Skeletal muscle tissue (tissue), 4 donors: Measurements from ENCODE around the gene DKKL1. TPM values are rescaled to one million over a fixed set of nuclear protein-coding genes. Genes with fewer than 3 reads are reported as not detected.
"Not testable (repeated sequence)": the region's sequence is repeated elsewhere in the genome, so short reads cannot be mapped to it uniquely, and the experiment has no call there.

Experiments
- H3K27ac ChIP-seq: one replicate; pipeline ENCODE4 v1.7.0; 2013; ENCODE audit warnings: mild to moderate bottlenecking, low read depth, low read length, inconsistent platforms
- H3K27me3 ChIP-seq, 3 donors: one replicate each; pipeline ENCODE4 v1.7.0; 2013; ENCODE audit warnings: low read length in 3 of 3; ENCODE audit not compliant: control insufficient read depth in 3 of 3, insufficient read depth in 3 of 3
- H3K36me3 ChIP-seq, 3 donors: one replicate each; pipeline ENCODE4 v1.7.0; 2013; ENCODE audit warnings: low read length in 3 of 3; ENCODE audit not compliant: control insufficient read depth in 3 of 3, insufficient read depth in 3 of 3
- H3K4me1 ChIP-seq, 3 donors: one replicate each; pipeline ENCODE4 v1.7.0; 2013; ENCODE audit warnings: low read length in 3 of 3, mild to moderate bottlenecking in 3 of 3; ENCODE audit not compliant: control insufficient read depth in 3 of 3, insufficient read depth in 3 of 3
- H3K4me3 ChIP-seq, 3 donors: one replicate each; pipeline ENCODE4 v1.7.0; 2013; ENCODE audit warnings: low read length in 3 of 3
- H3K9ac ChIP-seq, 3 donors: one replicate each; pipeline ENCODE4 v1.7.0; 2013; ENCODE audit warnings: low read length in 3 of 3, mild to moderate bottlenecking in 3 of 3, moderate library complexity in 2 of 3, low read depth in 1 of 3
- H3K9me3 ChIP-seq, 3 donors: one replicate each; pipeline ENCODE4 v1.7.0; 2013; ENCODE audit warnings: low read length in 3 of 3; ENCODE audit not compliant: control insufficient read depth in 3 of 3
- total RNA-seq: library from RNA; depleted of rRNA; stranded (reverse); fragments of >200 nt; gene quantifications from one replicate; pipeline ENCODE4 v1.2.3, GENCODE V29; 2014
- donor health status: Osteomylitis.

The DKKL1 gene
- total RNA-seq, 1 donor from 2014 or later: 0.52 TPM

DNA sequence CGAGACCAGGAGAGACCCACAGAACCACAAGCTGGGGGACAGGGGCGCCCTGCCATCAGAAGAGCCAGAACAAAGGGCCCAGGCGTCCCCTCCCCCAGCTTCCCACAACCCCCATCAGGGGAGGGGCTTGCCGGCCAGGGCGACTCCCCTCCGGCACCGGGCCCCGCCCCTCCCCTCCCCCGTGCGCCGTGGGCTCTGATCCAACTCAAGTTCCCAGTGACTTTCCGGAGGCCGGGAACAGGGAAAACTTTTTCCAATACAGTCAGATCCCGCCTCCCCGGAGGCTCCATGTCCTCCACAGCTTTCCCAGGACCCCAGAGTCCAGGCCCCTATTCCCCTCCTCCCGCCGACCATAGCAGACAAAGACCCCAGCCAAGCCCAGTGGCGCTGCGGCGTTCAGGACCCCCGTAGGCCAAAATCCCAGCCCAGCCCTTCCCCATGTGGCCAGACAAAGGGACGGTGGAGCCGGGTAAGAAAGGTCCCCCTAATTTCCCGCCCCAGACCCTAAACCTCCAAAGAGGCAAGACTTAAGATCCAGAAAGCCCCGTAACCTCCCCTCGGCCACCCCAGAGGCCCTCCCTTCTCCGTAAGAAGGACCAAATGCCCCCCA, 2.1 kb upstream of the DKKL1 start:
- peak overlapping the region; percentile 78 to 87 (median 84) for H3K9ac ChIP-seq
- peaks cover 3 to 8% (median 7%) of the 10 kb centered on the region in 3 donors for H3K36me3 ChIP-seq
- no peaks in the 10 kb centered on the region for H3K9me3 ChIP-seq
- peaks cover 12 to 18% (median 17%) of the 10 kb centered on the region in 3 donors for H3K4me1 ChIP-seq
- H3K27ac ChIP-seq: peak overlapping the region; percentile 91
- H3K4me3 ChIP-seq: peak overlapping the region; percentile 67 to 78 (median 78)
- H3K27me3 ChIP-seq: peaks cover 0 to 35% (median 18%) of the 10 kb centered on the region in 3 donors

DNA sequence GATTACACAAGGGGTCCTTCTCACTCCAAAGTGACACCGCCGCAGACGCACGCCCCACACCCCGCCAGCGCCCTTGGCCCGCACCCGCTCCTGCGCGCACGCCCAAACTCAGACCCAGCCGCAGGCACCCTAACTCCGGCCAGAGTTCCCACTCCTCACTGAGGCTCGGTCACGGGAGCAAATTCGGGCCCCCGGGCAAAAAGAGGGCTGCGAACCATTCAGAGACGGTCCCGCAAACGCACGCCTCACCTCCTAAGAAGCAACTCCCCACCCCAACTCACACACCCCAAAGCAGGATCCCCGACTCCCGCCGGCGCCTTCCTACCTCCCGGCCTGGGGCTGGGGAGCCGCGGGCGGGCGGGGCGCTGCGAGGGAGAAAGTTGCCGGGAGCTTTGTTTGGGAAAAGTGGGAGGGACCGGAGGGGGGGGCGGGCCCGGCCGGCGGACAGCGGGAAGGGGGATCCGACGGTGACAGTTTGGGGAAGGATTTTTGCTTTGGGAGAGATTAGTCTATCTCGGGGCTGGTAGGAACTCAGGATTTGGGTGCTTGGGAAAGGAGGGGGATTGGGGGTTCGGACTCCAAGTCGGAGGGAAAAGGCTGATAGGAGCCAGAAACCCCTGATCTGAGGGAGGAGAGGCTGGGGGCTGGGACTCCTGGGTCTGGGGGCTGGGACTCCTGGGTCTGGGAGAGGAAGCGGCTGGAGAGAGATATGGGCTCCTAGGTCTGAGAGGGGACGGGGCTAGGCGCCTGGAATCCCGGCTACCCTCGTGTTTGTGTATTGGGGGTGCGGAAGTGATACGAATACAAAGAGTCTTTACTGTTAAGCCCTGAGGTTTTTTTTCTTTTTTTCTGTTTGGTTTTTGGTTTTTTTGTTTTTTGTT, 1.4 kb upstream of the DKKL1 start, which contains the start of gene TEAD2:
TEAD2 (minus strand) TSS at position 369 of the 881 bp plus-strand sequence. CDS start 2,341 bp downstream, outside the sequence.
- Histone ChIP-seq H3K9ac (peak within 1 kb of the TSS; percentile 78 to 87 (median 84)), H3K9me3 (no peaks in the 10 kb centered on the region)

DNA sequence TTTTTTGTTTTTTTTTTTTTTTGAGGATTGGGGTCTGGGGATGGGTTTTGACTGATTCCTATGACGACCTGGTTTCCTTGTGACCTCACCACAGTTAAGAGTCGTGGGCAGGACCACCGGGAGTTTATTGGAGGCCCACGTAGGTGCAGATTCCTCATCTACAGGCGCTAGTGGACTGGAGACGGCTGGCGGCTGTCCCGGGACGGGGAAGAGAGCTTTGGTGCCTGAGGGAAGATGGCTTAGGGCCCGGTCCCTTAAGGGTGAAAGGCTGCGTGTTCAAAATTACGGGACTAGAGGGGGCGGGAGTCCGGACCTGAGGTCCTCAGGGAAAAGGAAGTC, 779 bp upstream of the DKKL1 start:
- Histone ChIP-seq H3K4me3 (peak overlapping the region; percentile 39 to 78 (median 56)), H3K36me3 (peaks cover 0 to 4% (median 3%) of the 10 kb centered on the region in 3 donors), H3K27ac (peak overlapping the region; percentile 91), H3K27me3 (peaks cover 0 to 35% (median 18%) of the 10 kb centered on the region in 3 donors), H3K4me1 (peaks cover 9 to 18% (median 12%) of the 10 kb centered on the region in 3 donors), H3K9me3 (no peaks in the 10 kb centered on the region), H3K9ac (peak overlapping the region; percentile 30 to 80 (median 70))

More for the DNA sequence above, 1.4 kb upstream of the DKKL1 start, which contains the start of gene TEAD2:
- Histone ChIP-seq H3K36me3 (peaks cover 3 to 7% (median 6%) of the 10 kb centered on the region in 3 donors), H3K4me1 (peaks cover 9 to 18% (median 12%) of the 10 kb centered on the region in 3 donors), H3K4me3 (peak within 1 kb of the TSS; percentile 67 to 78 (median 78)), H3K27me3 (peaks cover 0 to 35% (median 18%) of the 10 kb centered on the region in 3 donors), H3K27ac (peak within 1 kb of the TSS; percentile 91)

DNA sequence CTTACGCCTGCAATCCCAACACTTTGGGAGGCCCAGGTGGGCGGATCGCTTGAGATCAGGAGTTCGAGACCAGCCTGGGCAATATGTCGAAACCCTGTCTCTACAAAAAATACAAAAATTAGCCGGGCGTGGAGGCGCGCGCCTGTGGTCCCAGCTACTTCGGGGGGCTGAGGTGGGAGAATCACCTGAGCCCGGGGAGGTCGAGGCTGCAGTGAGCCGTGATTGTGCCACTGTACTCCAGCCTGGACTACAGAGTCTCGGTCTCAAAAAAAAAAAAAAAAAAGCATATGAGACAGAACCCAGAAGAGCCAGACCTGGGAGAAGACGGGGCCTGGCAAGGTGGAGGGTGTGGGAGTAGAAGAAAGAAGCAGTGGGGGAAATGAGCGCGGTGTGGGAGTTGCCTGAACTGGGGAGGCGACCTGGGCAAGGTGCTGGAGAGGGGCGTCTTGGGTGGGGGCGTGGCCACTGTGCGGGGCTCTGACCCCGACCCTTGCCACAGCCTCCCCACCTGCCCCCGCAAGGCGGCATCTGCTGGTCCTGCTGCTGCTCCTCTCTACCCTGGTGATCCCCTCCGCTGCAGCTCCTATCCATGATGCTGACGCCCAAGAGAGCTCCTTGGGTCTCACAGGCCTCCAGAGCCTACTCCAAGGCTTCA, 533 bp downstream of the DKKL1 start:
- Histone ChIP-seq H3K27ac (no peak overlapping the region), H3K4me3 (peak overlapping the region; percentile 39 to 78 (median 49)), H3K4me1 (peaks cover 9 to 18% (median 12%) of the 10 kb centered on the region in 3 donors), H3K27me3 (peaks cover 0 to 35% (median 18%) of the 10 kb centered on the region in 3 donors), H3K36me3 (peaks cover 0 to 2% (median under 1%) of the 10 kb centered on the region in 3 donors), H3K9me3 (no peaks in the 10 kb centered on the region), H3K9ac (no peak overlapping the region)

DNA sequence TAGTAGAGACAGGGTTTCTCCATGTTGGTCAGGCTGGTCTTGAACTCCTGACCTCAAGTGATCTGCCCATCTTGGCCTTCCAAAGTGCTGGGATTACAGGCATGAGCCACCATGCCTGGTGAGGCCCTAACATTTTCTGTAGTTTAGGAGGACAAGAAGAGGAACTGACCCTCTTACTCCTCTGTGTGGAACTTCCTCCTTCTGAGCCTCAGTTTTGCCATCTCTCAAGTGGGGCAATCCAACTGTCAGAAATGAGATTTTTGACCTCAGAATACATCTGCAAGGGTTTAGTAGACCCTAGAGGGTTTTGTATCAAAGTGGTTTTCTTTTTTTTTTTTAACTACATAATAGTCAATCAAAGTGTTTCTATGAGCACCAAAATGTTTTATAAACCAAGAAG, 2.4 kb downstream of the DKKL1 start:
- H3K9ac ChIP-seq: no peak overlapping the region
- H3K36me3 ChIP-seq: no peaks in the 10 kb centered on the region
- H3K27me3 ChIP-seq: peaks cover 0 to 38% (median 18%) of the 10 kb centered on the region in 3 donors
- no peak overlapping the region for H3K27ac ChIP-seq
- no peak overlapping the region for H3K4me3 ChIP-seq
- H3K9me3 ChIP-seq: peaks cover 2 to 5% (median 4%) of the 10 kb centered on the region in 3 donors
- peaks cover 9 to 13% (median 10%) of the 10 kb centered on the region in 3 donors for H3K4me1 ChIP-seq

DNA sequence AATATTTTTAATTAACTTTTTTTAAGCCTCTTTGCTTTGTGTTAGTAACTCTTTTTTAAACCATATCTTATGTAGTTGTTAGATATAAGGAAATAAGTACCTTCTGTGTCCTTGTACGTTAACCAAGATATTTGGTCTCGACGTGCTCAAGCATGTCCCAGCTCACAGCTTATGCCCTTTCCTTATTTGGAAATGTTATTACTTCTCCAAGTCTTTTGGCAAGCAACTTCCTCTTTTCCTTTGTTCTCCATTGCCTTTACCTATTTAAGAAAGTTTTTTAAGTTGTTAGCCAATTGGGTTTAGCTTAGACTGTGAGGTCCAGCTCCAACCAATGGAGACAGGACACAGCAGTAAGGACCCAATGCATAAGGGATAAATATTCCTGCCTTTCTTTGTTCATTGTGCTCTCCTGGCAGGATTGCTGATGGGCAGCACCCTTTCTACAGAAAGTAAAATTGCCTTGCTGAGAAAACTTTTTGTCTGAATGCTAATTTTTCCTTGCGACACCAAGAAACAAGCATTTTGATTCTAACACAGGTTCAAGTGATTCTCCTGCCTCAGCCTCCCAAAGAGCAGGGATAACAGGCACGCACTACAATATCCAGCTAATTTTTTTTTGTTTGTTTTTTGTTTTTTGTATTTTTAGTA, 5.2 kb downstream of the DKKL1 start:
- Histone ChIP-seq H3K27ac (no peak overlapping the region), H3K27me3 (peaks cover 0 to 19% (median 1%) of the 10 kb centered on the region in 3 donors), H3K36me3 (no peaks in the 10 kb centered on the region), H3K4me3 (no peak overlapping the region), H3K9me3 (peaks cover 2 to 5% (median 4%) of the 10 kb centered on the region in 3 donors), H3K9ac (no peak overlapping the region), H3K4me1 (peaks cover 0 to 1% (median 0%) of the 10 kb centered on the region in 3 donors)

DNA sequence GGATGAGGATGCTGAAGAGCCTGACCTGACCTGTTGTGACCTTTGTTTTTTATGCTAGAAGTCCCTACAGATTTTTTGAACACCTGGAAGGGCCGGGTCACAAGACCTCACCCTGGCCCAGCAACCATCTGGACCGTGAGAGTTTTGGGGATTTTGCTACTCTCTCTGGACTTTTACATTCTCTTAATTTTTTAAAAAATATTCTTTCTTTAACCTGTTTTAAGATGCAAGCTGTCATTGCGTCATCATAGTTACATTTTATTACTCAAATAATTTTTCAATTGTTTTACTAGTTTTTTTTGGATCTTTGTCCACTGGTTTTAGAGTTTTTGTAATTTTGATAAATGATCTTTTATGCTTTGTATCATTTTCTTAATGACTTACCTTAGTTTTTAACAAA, 7.5 kb downstream of the DKKL1 start:
- H3K27me3 ChIP-seq: peaks cover 6 to 12% (median 11%) of the 10 kb centered on the region in 3 donors
- peaks cover 2 to 5% (median 4%) of the 10 kb centered on the region in 3 donors for H3K9me3 ChIP-seq
- H3K36me3 ChIP-seq: no peaks in the 10 kb centered on the region
- H3K4me1 ChIP-seq: no peaks in the 10 kb centered on the region
- no peak overlapping the region for H3K9ac ChIP-seq
- no peak overlapping the region for H3K27ac ChIP-seq
- no peak overlapping the region for H3K4me3 ChIP-seq

DNA sequence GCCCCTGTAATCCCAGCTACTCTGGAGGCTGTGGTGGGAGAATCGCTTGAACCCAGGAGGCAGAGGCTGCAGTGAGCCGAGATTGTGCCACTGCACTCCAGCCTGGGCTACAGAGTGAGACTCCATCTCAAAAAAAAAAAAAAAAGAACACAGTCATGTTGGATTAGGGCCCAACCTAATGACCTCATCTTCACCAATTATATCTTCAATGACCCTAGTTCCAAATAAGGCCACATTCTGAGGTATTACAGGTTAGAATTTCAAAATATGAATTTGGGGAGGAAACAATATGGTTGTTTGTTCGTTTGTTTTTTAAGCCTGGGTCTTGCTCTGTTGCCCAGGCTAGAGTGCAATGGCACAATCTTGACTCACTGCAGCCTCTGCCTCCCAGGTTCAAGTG, 9.5 kb downstream of the DKKL1 start:
- not testable (repeated sequence) for H3K4me1 ChIP-seq, H3K9ac ChIP-seq, H3K9me3 ChIP-seq, H3K4me3 ChIP-seq, H3K27ac ChIP-seq, H3K36me3 ChIP-seq
- H3K27me3 ChIP-seq: peaks cover 7 to 15% (median 14%) of the 10 kb centered on the region in 3 donors

DNA sequence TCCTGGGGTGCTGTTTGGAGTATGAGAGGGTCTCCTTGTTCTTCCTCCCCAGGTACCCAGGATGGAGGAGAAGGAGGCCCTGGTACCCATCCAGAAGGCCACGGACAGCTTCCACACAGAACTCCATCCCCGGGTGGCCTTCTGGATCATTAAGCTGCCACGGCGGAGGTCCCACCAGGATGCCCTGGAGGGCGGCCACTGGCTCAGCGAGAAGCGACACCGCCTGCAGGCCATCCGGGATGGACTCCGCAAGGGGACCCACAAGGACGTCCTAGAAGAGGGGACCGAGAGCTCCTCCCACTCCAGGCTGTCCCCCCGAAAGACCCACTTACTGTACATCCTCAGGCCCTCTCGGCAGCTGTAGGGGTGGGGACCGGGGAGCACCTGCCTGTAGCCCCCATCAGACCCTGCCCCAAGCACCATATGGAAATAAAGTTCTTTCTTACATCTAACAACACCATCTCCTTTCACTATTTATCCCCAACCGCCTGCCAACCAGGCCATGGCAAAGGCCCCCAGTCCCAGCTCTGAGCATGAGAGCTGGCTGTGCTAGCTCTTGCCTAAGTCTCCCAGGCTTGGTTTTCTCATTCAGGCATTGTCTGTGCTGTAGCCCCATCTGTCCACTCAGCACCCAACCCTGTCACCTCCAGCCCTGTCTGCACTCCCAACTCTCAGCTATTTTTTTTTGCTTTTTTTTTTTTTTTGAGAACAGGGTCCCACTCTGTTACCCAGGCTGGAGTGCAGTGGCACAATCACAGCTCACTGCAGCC, 11.2 kb downstream of the DKKL1 start:
- no peak overlapping the region for H3K4me3 ChIP-seq
- H3K36me3 ChIP-seq: no peaks in the 10 kb centered on the region
- H3K9me3 ChIP-seq: no peaks in the 10 kb centered on the region
- H3K4me1 ChIP-seq: no peaks in the 10 kb centered on the region
- no peak overlapping the region for H3K9ac ChIP-seq
- peaks cover 7 to 14% (median 13%) of the 10 kb centered on the region in 3 donors for H3K27me3 ChIP-seq
- no peak overlapping the region for H3K27ac ChIP-seq
